ENCODE measurements around the gene MAPKAPK2.
"Not testable (repeated sequence)": the region's sequence is repeated elsewhere in the genome, so short reads cannot be mapped to it uniquely, and the experiment has no call there.

MAPKAPK2 gene

DNA sequence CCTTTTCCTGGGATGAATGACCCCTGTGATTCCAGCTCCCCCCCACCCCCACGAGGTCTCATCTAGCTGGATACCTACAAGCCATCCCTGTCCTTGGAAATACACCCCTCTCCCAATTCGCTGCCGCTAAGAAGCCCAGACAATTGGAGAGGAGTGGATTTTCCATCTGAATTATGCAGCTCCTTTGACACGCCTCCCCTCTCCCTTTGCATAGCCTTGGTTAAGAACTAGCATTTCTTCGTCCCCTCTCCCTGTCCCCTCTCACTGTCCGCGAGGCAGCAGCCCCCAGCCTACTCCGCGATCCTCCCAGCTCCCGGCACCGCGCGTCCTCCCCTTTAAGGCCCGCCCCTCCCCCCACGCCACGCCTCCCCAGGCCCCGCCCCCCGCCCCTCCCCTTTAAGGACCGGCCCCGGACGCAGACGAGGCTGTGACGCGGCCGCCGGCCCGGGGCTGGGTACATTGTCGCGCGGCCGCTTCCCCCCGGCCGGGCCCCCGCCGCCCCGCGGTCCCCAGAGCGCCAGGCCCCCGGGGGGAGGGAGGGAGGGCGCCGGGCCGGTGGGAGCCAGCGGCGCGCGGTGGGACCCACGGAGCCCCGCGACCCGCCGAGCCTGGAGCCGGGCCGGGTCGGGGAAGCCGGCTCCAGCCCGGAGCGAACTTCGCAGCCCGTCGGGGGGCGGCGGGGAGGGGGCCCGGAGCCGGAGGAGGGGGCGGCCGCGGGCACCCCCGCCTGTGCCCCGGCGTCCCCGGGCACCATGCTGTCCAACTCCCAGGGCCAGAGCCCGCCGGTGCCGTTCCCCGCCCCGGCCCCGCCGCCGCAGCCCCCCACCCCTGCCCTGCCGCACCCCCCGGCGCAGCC is at the start of gene MAPKAPK2:
Gene MAPKAPK2, plus strand, starts transcription at position 428 of the 856 bp plus-strand sequence. Its CDS starts 325 bp downstream, at position 753.
- Histone ChIP-seq H3K9ac (ENCODE audit: low read length) (peak within 1 kb of the TSS; percentile 96), H3K4me3 (ENCODE audit: low read depth, low read length) (peak within 1 kb of the TSS; percentile 96), H3K27ac (ENCODE audit: low read depth, low read length) (peak within 1 kb of the TSS; percentile 78; the same call in 1 of the 2 replicates), H3K27me3 (ENCODE audit: control insufficient read depth, insufficient read depth, low read length) (peaks cover 35% of the 10 kb centered on the region), H3K9me3 (ENCODE audit: control insufficient read depth, insufficient read depth, low read depth, low read length) (no peaks in the 10 kb centered on the region), H3K36me3 (ENCODE audit: control insufficient read depth, insufficient read depth, low read length) (no peaks in the 10 kb centered on the region), H3K4me1 (ENCODE audit: control insufficient read depth, insufficient read depth, low read length) (peaks cover 43% of the 10 kb centered on the region)

DNA sequence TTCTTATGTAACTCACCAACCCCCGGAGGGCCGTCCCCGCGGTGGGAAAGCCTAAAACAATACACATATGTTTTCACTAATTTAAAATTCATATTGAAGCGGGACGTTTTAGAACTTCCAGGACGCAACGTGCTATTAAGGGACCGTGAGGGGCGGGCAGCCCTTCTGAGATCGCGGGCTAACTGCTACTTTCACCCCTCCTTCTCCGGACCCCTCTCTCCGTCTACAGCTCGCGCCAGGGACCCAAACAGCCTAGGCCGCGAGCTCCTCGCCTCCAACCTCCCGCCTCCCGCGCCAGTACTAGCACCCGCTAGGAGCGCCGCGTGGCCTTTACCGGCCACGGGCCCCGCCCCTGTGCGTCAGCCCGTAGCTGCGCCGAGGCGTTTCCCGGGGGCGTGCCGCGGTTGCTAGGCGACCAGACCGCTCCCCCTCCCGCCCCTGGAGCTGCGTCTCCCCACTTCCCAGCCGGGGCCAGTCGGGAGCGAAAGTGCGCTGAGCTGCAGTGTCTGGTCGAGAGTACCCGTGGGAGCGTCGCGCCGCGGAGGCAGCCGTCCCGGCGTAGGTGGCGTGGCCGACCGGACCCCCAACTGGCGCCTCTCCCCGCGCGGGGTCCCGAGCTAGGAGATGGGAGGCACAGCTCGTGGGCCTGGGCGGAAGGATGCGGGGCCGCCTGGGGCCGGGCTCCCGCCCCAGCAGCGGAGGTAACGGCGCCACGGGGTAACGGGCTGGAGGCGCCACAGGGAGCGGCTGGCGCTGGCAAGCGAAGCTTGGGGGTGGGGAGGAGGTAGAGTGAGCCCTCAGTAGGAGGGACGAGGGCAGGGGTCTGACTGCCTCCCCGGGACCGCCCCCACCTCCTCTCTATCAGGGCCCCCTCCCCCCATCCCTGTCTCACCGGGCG is 49.4 kb upstream of the MAPKAPK2 start, which contains the start of gene DYRK3:
Gene DYRK3, plus strand, starts transcription at position 457 of the 898 bp plus-strand sequence. Its CDS starts 168 bp downstream, at position 625.
- H3K4me1 ChIP-seq (ENCODE audit: control insufficient read depth, insufficient read depth, low read length) = peaks cover 17% of the 10 kb centered on the region
- H3K27ac ChIP-seq (ENCODE audit: low read depth, low read length) = no peak within 1 kb of the TSS; the same call in 1 of the 2 replicates
- peaks cover 6% of the 10 kb centered on the region; the same call in 1 of the 2 replicates for H3K27me3 ChIP-seq (ENCODE audit: control insufficient read depth, insufficient read depth, low read length)
- peak within 1 kb of the TSS; percentile 76 for H3K9ac ChIP-seq (ENCODE audit: low read length)
- peak within 1 kb of the TSS; percentile 96 for H3K4me3 ChIP-seq (ENCODE audit: low read depth, low read length)
- H3K9me3 ChIP-seq (ENCODE audit: control insufficient read depth, insufficient read depth, low read depth, low read length) = no peaks in the 10 kb centered on the region
- H3K36me3 ChIP-seq (ENCODE audit: control insufficient read depth, insufficient read depth, low read length) = no peaks in the 10 kb centered on the region

DNA sequence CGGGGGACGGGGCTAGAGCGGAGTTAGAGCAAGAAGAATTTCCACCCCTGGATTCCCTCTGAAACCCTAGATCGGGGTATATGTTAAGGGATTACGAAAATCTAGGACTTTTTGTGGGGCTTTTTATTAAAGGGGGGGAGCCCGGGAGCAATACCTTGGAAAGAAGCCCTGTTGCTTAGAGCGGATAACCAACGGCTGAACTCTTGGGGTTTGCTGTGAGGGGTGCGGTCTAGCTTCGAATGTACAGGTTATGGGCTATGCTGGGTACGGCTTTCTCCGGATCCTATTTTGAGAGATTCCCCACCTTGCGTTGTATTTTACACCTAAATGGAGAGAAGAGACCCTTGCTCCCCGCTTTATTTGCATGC is 48.7 kb upstream of the MAPKAPK2 start:
- Histone ChIP-seq H3K27me3 (ENCODE audit: control insufficient read depth, insufficient read depth, low read length) (peaks cover 6% of the 10 kb centered on the region; the same call in 1 of the 2 replicates), H3K9ac (ENCODE audit: low read length) (no peak overlapping the region), H3K4me3 (ENCODE audit: low read depth, low read length) (peak overlapping the region; percentile 96), H3K27ac (ENCODE audit: low read depth, low read length) (no peak overlapping the region), H3K9me3 (ENCODE audit: control insufficient read depth, insufficient read depth, low read depth, low read length) (no peaks in the 10 kb centered on the region), H3K36me3 (ENCODE audit: control insufficient read depth, insufficient read depth, low read length) (no peaks in the 10 kb centered on the region), H3K4me1 (ENCODE audit: control insufficient read depth, insufficient read depth, low read length) (peaks cover 17% of the 10 kb centered on the region)

DNA sequence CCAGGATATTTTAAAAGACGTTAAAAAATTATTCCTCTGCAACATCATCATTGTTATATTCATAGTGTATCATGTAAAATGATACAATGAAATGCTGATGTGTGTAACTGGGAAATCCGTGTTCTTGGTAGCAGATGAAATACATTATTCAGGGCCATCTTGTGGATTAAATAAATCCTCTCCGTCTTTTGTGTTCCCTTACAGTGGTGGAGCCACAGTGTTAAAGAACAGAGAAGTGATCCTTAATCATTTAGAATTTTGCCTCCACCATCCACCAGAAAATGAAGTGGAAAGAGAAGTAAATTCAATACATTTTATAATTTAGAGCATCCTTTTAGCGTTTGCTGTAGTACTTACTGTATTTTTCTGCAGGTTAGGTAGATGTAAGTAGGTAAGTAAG is 48.0 kb upstream of the MAPKAPK2 start:
- H3K4me3 ChIP-seq (ENCODE audit: low read depth, low read length) = peak overlapping the region; percentile 37; the same call in 1 of the 2 replicates
- no peaks in the 10 kb centered on the region for H3K36me3 ChIP-seq (ENCODE audit: control insufficient read depth, insufficient read depth, low read length)
- peaks cover 17% of the 10 kb centered on the region for H3K4me1 ChIP-seq (ENCODE audit: control insufficient read depth, insufficient read depth, low read length)
- no peak overlapping the region for H3K9ac ChIP-seq (ENCODE audit: low read length)
- peaks cover 6% of the 10 kb centered on the region; the same call in 1 of the 2 replicates for H3K27me3 ChIP-seq (ENCODE audit: control insufficient read depth, insufficient read depth, low read length)
- H3K27ac ChIP-seq (ENCODE audit: low read depth, low read length) = no peak overlapping the region
- H3K9me3 ChIP-seq (ENCODE audit: control insufficient read depth, insufficient read depth, low read depth, low read length) = no peaks in the 10 kb centered on the region

DNA sequence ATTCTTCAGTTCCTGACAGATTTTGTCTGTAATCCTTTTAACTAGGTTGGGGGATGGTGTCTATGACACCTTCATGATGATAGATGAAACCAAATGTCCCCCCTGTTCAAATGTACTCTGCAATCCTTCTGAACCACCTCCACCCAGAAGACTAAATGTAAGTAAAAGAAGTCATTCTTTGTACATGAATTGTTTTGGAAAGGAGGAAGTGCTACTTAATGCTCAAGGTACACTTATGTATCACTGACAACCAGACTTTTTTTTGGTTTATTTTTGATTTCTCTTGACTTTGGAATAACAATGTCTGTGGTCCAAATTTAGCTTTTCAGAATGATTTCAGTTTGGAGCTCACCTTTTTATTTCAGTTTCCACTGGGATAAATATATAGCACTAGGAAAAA is 47.1 kb upstream of the MAPKAPK2 start:
- peaks cover 17% of the 10 kb centered on the region for H3K4me1 ChIP-seq (ENCODE audit: control insufficient read depth, insufficient read depth, low read length)
- H3K36me3 ChIP-seq (ENCODE audit: control insufficient read depth, insufficient read depth, low read length) = no peaks in the 10 kb centered on the region
- no peak overlapping the region for H3K9ac ChIP-seq (ENCODE audit: low read length)
- peaks cover 6% of the 10 kb centered on the region; the same call in 1 of the 2 replicates for H3K27me3 ChIP-seq (ENCODE audit: control insufficient read depth, insufficient read depth, low read length)
- no peaks in the 10 kb centered on the region for H3K9me3 ChIP-seq (ENCODE audit: control insufficient read depth, insufficient read depth, low read depth, low read length)
- no peak overlapping the region for H3K27ac ChIP-seq (ENCODE audit: low read depth, low read length)
- H3K4me3 ChIP-seq (ENCODE audit: low read depth, low read length) = no peak overlapping the region

DNA sequence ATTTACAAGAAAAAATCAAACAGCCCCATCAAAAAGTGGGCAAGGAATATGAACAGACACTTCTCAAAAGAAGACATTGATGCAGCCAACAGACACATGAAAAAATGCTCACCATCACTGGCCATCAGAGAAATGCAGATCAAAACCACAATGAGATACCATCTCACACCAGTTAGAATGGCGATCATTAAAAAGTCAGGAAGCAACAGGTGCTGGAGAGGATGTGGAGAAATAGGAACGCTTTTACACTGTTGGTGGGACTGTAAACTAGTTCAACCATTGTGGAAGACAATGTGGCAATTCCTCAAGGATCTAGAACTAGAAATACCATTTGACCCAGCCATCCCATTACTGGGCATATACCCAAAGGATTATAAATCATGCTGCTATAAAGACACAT is 42.6 kb upstream of the MAPKAPK2 start:
- not testable (repeated sequence) for H3K4me1 ChIP-seq (ENCODE audit: control insufficient read depth, insufficient read depth, low read length); H3K4me3 ChIP-seq (ENCODE audit: low read depth, low read length); H3K36me3 ChIP-seq (ENCODE audit: control insufficient read depth, insufficient read depth, low read length); H3K27me3 ChIP-seq (ENCODE audit: control insufficient read depth, insufficient read depth, low read length); H3K9me3 ChIP-seq (ENCODE audit: control insufficient read depth, insufficient read depth, low read depth, low read length); H3K9ac ChIP-seq (ENCODE audit: low read length); H3K27ac ChIP-seq (ENCODE audit: low read depth, low read length)

DNA sequence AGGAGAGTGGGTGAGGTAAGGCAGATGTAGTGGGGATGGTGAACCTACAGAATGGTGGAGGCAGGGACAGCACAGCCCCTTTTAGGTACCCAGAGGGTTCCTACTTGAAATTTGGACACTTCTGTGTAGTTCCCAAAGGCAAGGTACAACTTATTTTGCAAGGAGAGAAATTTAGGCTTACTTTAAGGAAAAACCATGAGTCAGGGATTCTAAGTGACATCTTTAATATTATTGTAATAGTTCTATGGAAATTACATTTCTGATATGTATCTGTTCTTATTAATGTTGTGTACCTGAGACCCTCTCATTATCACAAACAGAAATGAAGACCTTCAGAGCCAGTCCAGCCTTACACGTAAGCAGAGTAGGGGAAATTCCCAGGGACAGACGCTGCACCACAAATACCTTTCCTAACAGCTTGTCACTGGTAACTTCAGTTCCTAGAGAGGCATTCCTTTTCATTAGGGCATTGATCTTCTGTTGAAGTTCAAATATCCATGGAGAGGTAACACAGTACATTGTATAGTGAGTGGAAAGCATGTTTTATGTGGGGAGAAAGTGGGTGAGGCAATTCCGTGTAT is 41.5 kb upstream of the MAPKAPK2 start:
- H3K27me3 ChIP-seq (ENCODE audit: control insufficient read depth, insufficient read depth, low read length) = no peaks in the 10 kb centered on the region
- H3K9ac ChIP-seq (ENCODE audit: low read length) = no peak overlapping the region
- H3K4me1 ChIP-seq (ENCODE audit: control insufficient read depth, insufficient read depth, low read length) = peaks cover 9% of the 10 kb centered on the region
- H3K27ac ChIP-seq (ENCODE audit: low read depth, low read length) = no peak overlapping the region
- H3K36me3 ChIP-seq (ENCODE audit: control insufficient read depth, insufficient read depth, low read length) = peaks cover 10% of the 10 kb centered on the region; the same call in 1 of the 2 replicates
- no peaks in the 10 kb centered on the region for H3K9me3 ChIP-seq (ENCODE audit: control insufficient read depth, insufficient read depth, low read depth, low read length)
- no peak overlapping the region for H3K4me3 ChIP-seq (ENCODE audit: low read depth, low read length)

DNA sequence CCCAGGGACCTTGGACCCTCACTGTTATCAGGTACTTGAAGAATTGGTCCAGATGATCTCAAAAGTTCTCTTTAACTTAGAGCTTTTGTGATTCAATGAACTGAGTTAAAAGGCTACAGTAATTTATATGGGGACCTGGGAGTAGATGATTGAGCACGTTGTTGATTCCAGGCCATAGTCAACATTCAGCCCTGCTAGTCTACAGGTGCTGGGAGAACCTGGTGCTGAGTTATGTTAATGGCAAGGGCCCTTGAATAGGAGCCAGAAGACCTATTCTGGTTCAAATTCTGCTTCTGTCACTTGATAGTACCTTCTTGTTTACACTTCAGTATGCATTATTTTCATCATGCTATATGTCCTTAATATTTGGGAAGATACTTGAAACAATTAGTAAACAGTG is 38.2 kb upstream of the MAPKAPK2 start:
- H3K27ac ChIP-seq (ENCODE audit: low read depth, low read length) = no peak overlapping the region
- peaks cover 9% of the 10 kb centered on the region for H3K4me1 ChIP-seq (ENCODE audit: control insufficient read depth, insufficient read depth, low read length)
- H3K36me3 ChIP-seq (ENCODE audit: control insufficient read depth, insufficient read depth, low read length) = peaks cover 10% of the 10 kb centered on the region; the same call in 1 of the 2 replicates
- H3K9ac ChIP-seq (ENCODE audit: low read length) = no peak overlapping the region
- H3K4me3 ChIP-seq (ENCODE audit: low read depth, low read length) = no peak overlapping the region
- H3K27me3 ChIP-seq (ENCODE audit: control insufficient read depth, insufficient read depth, low read length) = no peaks in the 10 kb centered on the region
- H3K9me3 ChIP-seq (ENCODE audit: control insufficient read depth, insufficient read depth, low read depth, low read length) = no peaks in the 10 kb centered on the region

DNA sequence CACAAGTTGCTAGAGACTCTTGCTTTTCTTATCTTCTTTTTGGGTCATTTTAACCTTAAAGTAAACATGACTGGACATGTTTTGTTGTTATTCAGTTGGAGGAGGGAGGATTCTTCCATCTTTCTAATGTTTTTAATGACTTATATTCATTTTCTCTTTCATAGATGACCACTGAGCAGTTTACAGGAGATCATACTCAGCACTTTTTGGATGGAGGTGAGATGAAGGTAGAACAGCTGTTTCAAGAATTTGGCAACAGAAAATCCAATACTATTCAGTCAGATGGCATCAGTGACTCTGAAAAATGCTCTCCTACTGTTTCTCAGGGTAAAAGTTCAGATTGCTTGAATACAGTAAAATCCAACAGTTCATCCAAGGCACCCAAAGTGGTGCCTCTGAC is 37.5 kb upstream of the MAPKAPK2 start:
- H3K27me3 ChIP-seq (ENCODE audit: control insufficient read depth, insufficient read depth, low read length) = no peaks in the 10 kb centered on the region
- no peak overlapping the region for H3K4me3 ChIP-seq (ENCODE audit: low read depth, low read length)
- peaks cover 10% of the 10 kb centered on the region; the same call in 1 of the 2 replicates for H3K36me3 ChIP-seq (ENCODE audit: control insufficient read depth, insufficient read depth, low read length)
- no peak overlapping the region for H3K9ac ChIP-seq (ENCODE audit: low read length)
- no peak overlapping the region for H3K27ac ChIP-seq (ENCODE audit: low read depth, low read length)
- no peaks in the 10 kb centered on the region for H3K9me3 ChIP-seq (ENCODE audit: control insufficient read depth, insufficient read depth, low read depth, low read length)
- H3K4me1 ChIP-seq (ENCODE audit: control insufficient read depth, insufficient read depth, low read length) = peaks cover 9% of the 10 kb centered on the region

DNA sequence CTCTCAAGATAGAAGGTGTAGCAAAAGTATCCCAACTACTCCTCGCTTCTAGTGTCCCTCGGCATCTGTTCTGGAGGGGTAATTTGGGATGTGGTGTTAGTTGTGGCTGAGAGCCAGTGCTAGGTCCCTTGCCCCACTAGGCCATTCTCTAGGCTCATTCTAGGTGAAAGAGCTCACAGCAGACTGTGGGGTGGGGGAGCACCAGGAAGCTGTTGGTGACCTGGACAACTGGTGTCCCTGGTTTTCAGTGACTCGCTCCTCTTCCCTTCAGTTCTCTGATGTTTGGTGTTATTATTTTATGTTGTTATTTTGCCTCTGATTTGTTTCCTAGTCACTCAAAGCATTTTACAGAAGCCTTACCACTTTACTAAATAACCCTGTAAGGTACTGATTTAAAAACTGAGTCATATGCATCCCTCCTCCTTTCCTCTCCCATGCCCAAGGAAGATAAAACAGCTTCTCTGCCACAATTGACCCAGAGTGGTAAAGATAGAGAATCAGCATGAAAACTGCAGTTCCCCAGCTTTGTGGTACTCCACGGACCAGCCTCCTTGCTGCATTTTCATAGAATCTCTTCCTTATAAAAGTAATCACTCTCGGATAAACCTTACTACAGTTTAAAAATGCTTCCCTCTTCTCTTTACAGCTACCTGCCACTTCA is 35.3 kb upstream of the MAPKAPK2 start:
- peaks cover 9% of the 10 kb centered on the region for H3K4me1 ChIP-seq (ENCODE audit: control insufficient read depth, insufficient read depth, low read length)
- no peak overlapping the region for H3K4me3 ChIP-seq (ENCODE audit: low read depth, low read length)
- no peak overlapping the region for H3K9ac ChIP-seq (ENCODE audit: low read length)
- no peaks in the 10 kb centered on the region for H3K9me3 ChIP-seq (ENCODE audit: control insufficient read depth, insufficient read depth, low read depth, low read length)
- no peaks in the 10 kb centered on the region for H3K27me3 ChIP-seq (ENCODE audit: control insufficient read depth, insufficient read depth, low read length)
- H3K27ac ChIP-seq (ENCODE audit: low read depth, low read length) = no peak overlapping the region
- H3K36me3 ChIP-seq (ENCODE audit: control insufficient read depth, insufficient read depth, low read length) = peaks cover 10% of the 10 kb centered on the region; the same call in 1 of the 2 replicates
